Endothelial cell of umbilical vein (primary cell): ENCODE data around the gene XPO5. TPM values are rescaled to one million over a fixed set of nuclear protein-coding genes. Genes with fewer than 3 reads are reported as not detected.

Source experiments
- BruUV-seq: library from RNA; stranded (reverse); fragments of 400-500 nt; replicated peaks from 2 replicates; lab custom pipeline; 2021; lab: Mats Ljungman, UMichigan
- CTCF ChIA-PET: fragments of 300-600, 350-600 bp; sonication (Branson Sonifier 250); formaldehyde crosslinking; loops from one replicate; lab custom pipeline; 2021; ENCODE audit warnings: antibody characterized with exemption, inconsistent platforms; lab: Charles Lee
- POLR2A ChIA-PET: fragments of 300-600, 350-600 bp; sonication (Branson Sonifier 250); formaldehyde crosslinking; loops from one replicate; lab custom pipeline; 2021; ENCODE audit warnings: antibody characterized with exemption, inconsistent platforms; lab: Charles Lee
- DNase-seq: peaks from one replicate; pipeline ENCODE4 v3.0.0-alpha.2; 2011; ENCODE audit warnings: low read depth, low spot score
- FAIRE-seq: peaks from 2 replicates; lab custom pipeline; 2011; peaks lifted over from hg19 to GRCh38; lab: Jason Lieb, UNC
- H2AFZ ChIP-seq: 2 replicates; pipeline ENCODE4 v1.6.0; 2012; ENCODE audit warnings: low read depth, low read length, control low read depth, inconsistent platforms
- H3K27ac ChIP-seq: 2 replicates; pipeline ENCODE4 v1.5.1; 2011; ENCODE audit warnings: low read depth, mild to moderate bottlenecking, control low read depth, low read length, moderate library complexity; ENCODE audit not compliant: insufficient read depth
- H3K27me3 ChIP-seq, 2 experiments: 2 replicates each; pipeline versions ENCODE4 v1.6.0 to v1.6.1; 2011; ENCODE audit warnings: low read length in 2 of 2, mixed read lengths in 1 of 2; ENCODE audit not compliant: control insufficient read depth in 2 of 2, insufficient read depth in 2 of 2
- H3K36me3 ChIP-seq, 2 experiments: 2 replicates in 1 of 2; 3 replicates in 1 of 2; pipeline ENCODE4 v1.5.1; 2011; ENCODE audit warnings: low read length in 2 of 2, mild to moderate bottlenecking in 1 of 2, moderate library complexity in 1 of 2; ENCODE audit not compliant: control insufficient read depth in 2 of 2, insufficient read depth in 2 of 2; ENCODE audit errors: extremely low read depth in 1 of 2
- H3K4me1 ChIP-seq: 3 replicates; pipeline ENCODE4 v1.5.1; 2011; ENCODE audit warnings: mild to moderate bottlenecking, low read length; ENCODE audit not compliant: control insufficient read depth, insufficient read depth; ENCODE audit errors: extremely low read depth
- H3K4me2 ChIP-seq: 2 replicates; pipeline ENCODE4 v1.6.1; 2011; ENCODE audit warnings: low read length, control low read depth, mixed read lengths; ENCODE audit not compliant: insufficient read depth
- H3K4me3 ChIP-seq, 3 experiments: fragments of 200-600 bp in 1 of 3; sonication (generic), shearing (Covaris generic) in 1 of 3; replicated peaks in 1 of 3; 2 replicates each; pipeline ENCODE4 v1.5.1; 2011 to 2016; ENCODE audit warnings: control low read depth in 3 of 3, low read length in 3 of 3, mild to moderate bottlenecking in 2 of 3, inconsistent platforms in 1 of 3, low read depth in 1 of 3, moderate library complexity in 1 of 3; ENCODE audit not compliant: insufficient read depth in 1 of 3
- H3K79me2 ChIP-seq: 2 replicates; pipeline ENCODE4 v1.6.0; 2012; ENCODE audit warnings: low read length, inconsistent platforms; ENCODE audit not compliant: control insufficient read depth, insufficient read depth
- H3K9ac ChIP-seq: replicated peaks from 2 replicates; pipeline ENCODE3; 2011; ENCODE audit warnings: low read length, control low read depth; ENCODE audit not compliant: insufficient read depth; ENCODE audit errors: extremely low read depth
- H3K9me1 ChIP-seq: replicated peaks from 3 replicates; pipeline ENCODE4 v1.6.0; 2011; ENCODE audit warnings: mild to moderate bottlenecking, low read length; ENCODE audit not compliant: control insufficient read depth, insufficient read depth; ENCODE audit errors: extremely low read depth
- H3K9me3 ChIP-seq: replicated peaks from 2 replicates; pipeline ENCODE4 v1.5.1; 2012; ENCODE audit warnings: low read length, inconsistent platforms; ENCODE audit not compliant: control insufficient read depth, insufficient read depth
- H4K20me1 ChIP-seq: replicated peaks from 2 replicates; pipeline ENCODE3; 2011; ENCODE audit warnings: mild to moderate bottlenecking, low read length; ENCODE audit not compliant: control insufficient read depth, insufficient read depth; ENCODE audit errors: extremely low read depth
- CTCF ChIP-seq, 2 donors: IDR thresholded peaks; 1 replicate in 1 of 2; 2 replicates in 1 of 2; pipeline ENCODE4 v1.5.1; 2011; ENCODE audit warnings: low read length in 2 of 2, mild to moderate bottlenecking in 2 of 2, moderate library complexity in 2 of 2, control low read depth in 1 of 2, inconsistent platforms in 1 of 2, low read depth in 1 of 2; ENCODE audit not compliant: insufficient read depth in 1 of 2; ENCODE audit errors: extremely low read depth in 1 of 2
- EZH2 ChIP-seq: IDR thresholded peaks from 2 replicates; pipeline ENCODE4 v1.6.1; 2012; ENCODE audit warnings: borderline replicate concordance, low read depth, mild to moderate bottlenecking, moderate library complexity, low read length, inconsistent platforms; ENCODE audit not compliant: severe bottlenecking
- FOS ChIP-seq: IDR thresholded peaks from 2 replicates; pipeline ENCODE4 v1.6.1; 2011; ENCODE audit warnings: mild to moderate bottlenecking, low read length, moderate library complexity, borderline replicate concordance; ENCODE audit not compliant: insufficient read depth
- GATA2 ChIP-seq: IDR thresholded peaks from 2 replicates; pipeline ENCODE4 v1.7.0; 2011; ENCODE audit warnings: low read depth, mild to moderate bottlenecking, moderate library complexity, mixed read lengths, low read length; ENCODE audit not compliant: insufficient read length, insufficient read depth
- JUN ChIP-seq: IDR thresholded peaks from 2 replicates; pipeline ENCODE4 v1.6.1; 2011; ENCODE audit warnings: borderline replicate concordance, low read depth; ENCODE audit not compliant: insufficient read length, insufficient read depth
- MAX ChIP-seq: IDR thresholded peaks from 2 replicates; pipeline ENCODE4 v1.6.1; 2011; ENCODE audit not compliant: insufficient read depth, insufficient read length
- MYC ChIP-seq: IDR thresholded peaks from one replicate; pipeline ENCODE4 v1.6.1; 2011; ENCODE audit warnings: mild to moderate bottlenecking, low read depth, low read length
- POLR2A ChIP-seq: IDR thresholded peaks from 2 replicates; pipeline ENCODE4 v1.6.1; 2012; ENCODE audit warnings: low read depth, mild to moderate bottlenecking, control low read depth, low read length
- POLR2AphosphoS5 ChIP-seq: IDR thresholded peaks from 2 replicates; pipeline ENCODE4 v1.6.1; 2012; ENCODE audit warnings: low read depth, mild to moderate bottlenecking, control low read depth, low read length, moderate library complexity; ENCODE audit not compliant: insufficient read depth
- dilution Hi-C: fragments of 300-500 bp; cut with MboI; formaldehyde crosslinking; loops from one replicate; pipeline ENCODE4 v1.15.0; 2019; ENCODE audit warnings: low sequenced_read_pairs; ENCODE audit not compliant: extremely low pct_ligation_motif_present
- intact Hi-C: fragments of 100-400 bp; cut with micrococcal nuclease; formaldehyde crosslinking; loops from one replicate; pipeline ENCODE4 v1.10.0; 2022
- polyA plus RNA-seq, 4 experiments: library from polyadenylated mRNA; depleted of rRNA in 3 of 4; stranded (reverse) in 3 of 4; unstranded in 1 of 4; fragments of >200 nt; gene quantifications; 2 replicates each; pipeline versions ENCODE4 v1.2.1 to v1.2.3, GENCODE V29; 2011 to 2012; ENCODE audit warnings: missing spikeins in 1 of 4
- total RNA-seq: library from RNA; stranded (reverse); gene quantifications from 2 replicates; pipeline ENCODE4 v1.2.3, GENCODE V29; 2021

The XPO5 gene
- total and polyA plus RNA-seq, 2 donors (not counting 3 experiments of a cell fraction or from before 2014, with no cell fraction given): 28.4 to 50.0 TPM

GRCh38 chr6:43522547-43523261 lies 53.1 kb downstream of the XPO5 start:
- H3K9me3 ChIP-seq: no peaks in the 10 kb centered on the region
- H4K20me1 ChIP-seq: no peaks in the 10 kb centered on the region
- H3K4me3 ChIP-seq: no peak overlapping the region
- POLR2A ChIA-PET: no interaction called here
- DNase-seq (no peak), FAIRE-seq (no peak)
- TF ChIP-seq CTCF (IDR thresholded peaks at IDR 0.05; ENCODE audit: extremely low read depth in 1 of 2, insufficient read depth in 1 of 2, low read depth in 1 of 2, low read length in 2 of 2) (no peak), JUN (no peak), MAX (no peak), GATA2 (no peak), POLR2AphosphoS5 (no peak), MYC (no peak), EZH2 (no peak), POLR2A (no peak), FOS (no peak)
- H3K27ac ChIP-seq: no peak overlapping the region
- no peak overlapping the region for H3K4me2 ChIP-seq
- dilution Hi-C loops: no loop called here
- H3K27me3 ChIP-seq: no peaks in the 10 kb centered on the region
- CTCF ChIA-PET: no interaction called here
- intact Hi-C loops: no loop called here
- BruUV-seq: TSS peak; percentile 26
- no peak overlapping the region for H3K9ac ChIP-seq
- H3K36me3 ChIP-seq: peaks cover 24 to 52% of the 10 kb centered on the region in 2 experiments
- peaks cover 18% of the 10 kb centered on the region for H3K79me2 ChIP-seq
- H2AFZ ChIP-seq: no peak overlapping the region
- no peaks in the 10 kb centered on the region for H3K9me1 ChIP-seq
- peaks cover 8% of the 10 kb centered on the region for H3K4me1 ChIP-seq
